Stimulated activated naive B cell treated with anti-CD40 and anti-IgM and Interleukin-4, amounts not matched to agents 10 μg/mL and 1 μg/mL and 100 μg/mL, for 72 hours (primary cell): ENCODE data around the gene KCNG4.

ENCODE experiments used
- ATAC-seq, 2 donors: fragments of 150-1000 bp; cut with Tn5 transposase; replicated peaks; 2 replicates each; pipeline ENCODE4 v1.10.0; 2021; ENCODE audit warnings: moderate library complexity in 1 of 2
- DNase-seq: peaks from one replicate; pipeline ENCODE4 v3.0.0; 2021
- H3K27ac Mint-ChIP-seq: one replicate; pipeline ENCODE4 v1.8.0; 2022; ENCODE audit warnings: mild to moderate bottlenecking, mixed read lengths
- H3K27me3 Mint-ChIP-seq, 2 donors: one replicate each; pipeline ENCODE4 v1.8.0; 2022; ENCODE audit warnings: mixed read lengths in 2 of 2
- H3K36me3 Mint-ChIP-seq, 2 donors: one replicate each; pipeline ENCODE4 v1.8.0; 2022; ENCODE audit warnings: mixed read lengths in 2 of 2, mild to moderate bottlenecking in 1 of 2
- H3K4me1 Mint-ChIP-seq, 2 donors: one replicate each; pipeline ENCODE4 v1.8.0; 2022; ENCODE audit warnings: mixed read lengths in 2 of 2, mild to moderate bottlenecking in 1 of 2
- H3K4me3 Mint-ChIP-seq, 2 donors: one replicate each; pipeline ENCODE4 v1.8.0; 2022; ENCODE audit warnings: mild to moderate bottlenecking in 2 of 2, mixed read lengths in 2 of 2, moderate library complexity in 1 of 2
- H3K9me3 Mint-ChIP-seq, 2 donors: one replicate each; pipeline ENCODE4 v1.8.0; 2022; ENCODE audit warnings: mixed read lengths in 2 of 2, mild to moderate bottlenecking in 1 of 2

Gene KCNG4

GRCh38 chr16:84169765-84170310, 70.0 kb downstream of the KCNG4 start:
- Mint-ChIP-seq H3K27ac (peak overlapping the region; percentile 48), H3K4me3 (no peak overlapping the region), H3K4me1 (no peaks in the 10 kb centered on the region), H3K9me3 (no peaks in the 10 kb centered on the region), H3K36me3 (no peaks in the 10 kb centered on the region), H3K27me3 (peaks cover 27 to 40% of the 10 kb centered on the region in 2 donors)
- DNase-seq (no peak), ATAC-seq (no peak)
